Measurements from ENCODE around the gene ACCSL. TPM values are rescaled to one million over a fixed set of nuclear protein-coding genes. Genes with fewer than 3 reads are reported as not detected.

ACCSL gene
- total and polyA plus RNA-seq, 7 donors: 0.01 TPM; not detected in 6

DNA sequence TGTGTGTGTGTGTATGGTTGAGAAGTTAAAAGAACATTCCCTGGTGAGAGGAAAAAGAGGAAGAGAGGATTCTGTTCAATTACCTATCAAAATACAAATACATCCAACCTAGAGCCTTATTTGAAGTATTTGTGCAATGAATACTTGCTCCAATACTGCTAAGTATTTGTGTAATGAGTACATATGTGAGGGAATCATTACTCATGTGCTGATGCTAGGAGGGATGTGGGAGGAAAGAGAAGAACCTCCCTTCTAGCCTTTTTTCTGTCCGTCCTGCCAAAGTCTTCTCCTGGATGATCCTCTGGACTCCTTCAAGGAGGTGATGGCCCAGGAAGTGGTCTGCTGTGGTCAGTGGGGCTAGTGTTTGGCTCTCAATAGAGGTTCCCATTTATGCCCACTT is 36.0 kb upstream of the ACCSL start:
- no peak for ATAC-seq
- intact Hi-C loops (cut with DNase I): no loop called here
- Histone ChIP-seq H3K9me3 (no peaks in the 10 kb centered on the region), H3K4me3 (no peak overlapping the region), H3K36me3 (ENCODE audit: insufficient read depth in 1 of 2, low read depth in 1 of 2) (no peaks in the 10 kb centered on the region), H3K27ac (no peak overlapping the region), H3K4me1 (no peaks in the 10 kb centered on the region), H3K27me3 (ENCODE audit: insufficient read depth in 3 of 3, low read length in 2 of 3) (no peaks in the 10 kb centered on the region)
- DNase-seq: no peak
- 90 to 100% (median 90%) methylated on average over 1 of the region's 1 CpG for WGBS, 3 donors
- TF ChIP-seq, protein P1, sequence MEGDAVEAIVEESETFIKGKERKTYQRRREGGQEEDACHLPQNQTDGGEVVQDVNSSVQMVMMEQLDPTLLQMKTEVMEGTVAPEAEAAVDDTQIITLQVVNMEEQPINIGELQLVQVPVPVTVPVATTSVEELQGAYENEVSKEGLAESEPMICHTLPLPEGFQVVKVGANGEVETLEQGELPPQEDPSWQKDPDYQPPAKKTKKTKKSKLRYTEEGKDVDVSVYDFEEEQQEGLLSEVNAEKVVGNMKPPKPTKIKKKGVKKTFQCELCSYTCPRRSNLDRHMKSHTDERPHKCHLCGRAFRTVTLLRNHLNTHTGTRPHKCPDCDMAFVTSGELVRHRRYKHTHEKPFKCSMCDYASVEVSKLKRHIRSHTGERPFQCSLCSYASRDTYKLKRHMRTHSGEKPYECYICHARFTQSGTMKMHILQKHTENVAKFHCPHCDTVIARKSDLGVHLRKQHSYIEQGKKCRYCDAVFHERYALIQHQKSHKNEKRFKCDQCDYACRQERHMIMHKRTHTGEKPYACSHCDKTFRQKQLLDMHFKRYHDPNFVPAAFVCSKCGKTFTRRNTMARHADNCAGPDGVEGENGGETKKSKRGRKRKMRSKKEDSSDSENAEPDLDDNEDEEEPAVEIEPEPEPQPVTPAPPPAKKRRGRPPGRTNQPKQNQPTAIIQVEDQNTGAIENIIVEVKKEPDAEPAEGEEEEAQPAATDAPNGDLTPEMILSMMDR (IDR thresholded peaks at IDR 0.05): no peak

DNA sequence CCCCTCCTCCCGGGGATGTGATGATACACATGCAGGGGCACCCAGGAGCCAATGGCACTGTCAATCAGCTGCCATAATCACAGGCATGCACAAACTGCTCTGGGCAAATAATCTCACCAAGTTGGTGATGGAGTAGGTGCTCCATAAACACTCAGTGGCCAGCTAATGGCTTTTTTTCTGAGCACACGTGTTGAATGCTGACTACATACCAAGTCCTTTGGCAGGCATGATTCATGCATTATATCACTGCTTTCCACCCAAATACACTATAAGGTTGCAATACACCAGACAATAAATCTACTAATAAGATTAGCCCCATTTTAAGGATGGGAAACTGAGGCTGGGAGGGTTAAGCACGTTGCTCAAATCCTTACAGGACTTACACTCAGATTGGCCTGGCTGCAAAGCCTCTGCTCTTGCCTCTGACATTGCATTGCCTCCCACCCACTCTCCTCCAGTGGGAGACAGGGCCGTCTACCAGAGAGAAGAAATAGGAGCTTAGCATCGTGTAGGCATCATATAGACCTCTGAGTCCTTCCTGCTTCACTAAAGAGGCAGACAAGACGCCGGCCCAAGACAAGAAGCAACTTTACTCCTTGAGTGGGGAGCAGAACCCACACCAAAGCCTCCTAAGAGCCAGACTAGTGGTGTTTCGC is 32.7 kb upstream of the ACCSL start:
- Histone ChIP-seq H3K9me3 (no peaks in the 10 kb centered on the region), H3K4me3 (no peak overlapping the region), H3K27ac (no peak overlapping the region), H3K27me3 (ENCODE audit: insufficient read depth in 3 of 3, low read length in 2 of 3) (no peaks in the 10 kb centered on the region), H3K36me3 (ENCODE audit: insufficient read depth in 1 of 2, low read depth in 1 of 2) (no peaks in the 10 kb centered on the region), H3K4me1 (no peaks in the 10 kb centered on the region)
- no peak for ATAC-seq
- intact Hi-C loops (cut with DNase I): no loop called here
- TF ChIP-seq, protein P1 (IDR thresholded peaks at IDR 0.05): no peak
- WGBS, 3 donors: 71 to 91% (median 83%) methylated on average over 7 to 8 of the region's 8 CpGs
- no peak for DNase-seq

DNA sequence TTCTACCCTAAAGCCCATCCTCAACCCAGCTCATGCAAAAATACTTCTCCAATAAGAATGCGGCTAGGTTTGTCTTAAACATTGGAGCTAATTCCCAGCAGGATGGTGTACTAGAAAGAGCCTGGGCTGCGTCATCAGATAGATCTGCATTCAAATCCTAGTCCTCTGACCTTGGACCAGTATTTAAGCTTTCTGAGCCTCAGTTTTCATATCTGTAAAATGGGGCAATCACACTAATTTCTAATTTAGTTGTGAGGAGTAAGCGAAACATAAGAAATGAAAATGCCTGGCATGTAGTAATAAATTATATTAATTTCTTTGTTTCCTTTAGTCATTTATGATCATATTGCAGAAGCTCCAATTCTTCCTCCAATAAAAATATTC is 32.2 kb upstream of the ACCSL start:
- ATAC-seq (no peak), DNase-seq (no peak)
- H3K27me3 ChIP-seq (ENCODE audit: insufficient read depth in 3 of 3, low read length in 2 of 3): no peaks in the 10 kb centered on the region
- 95 to 97% (median 96%) methylated on average over 3 of the region's 3 CpGs for WGBS, 3 donors
- intact Hi-C loops (cut with DNase I): no loop called here
- TF ChIP-seq, protein P1 (IDR thresholded peaks at IDR 0.05): no peak
- H3K4me1 ChIP-seq: no peaks in the 10 kb centered on the region
- no peak overlapping the region for H3K4me3 ChIP-seq
- H3K9me3 ChIP-seq: no peaks in the 10 kb centered on the region
- H3K36me3 ChIP-seq (ENCODE audit: insufficient read depth in 1 of 2, low read depth in 1 of 2): no peaks in the 10 kb centered on the region
- H3K27ac ChIP-seq: no peak overlapping the region

GRCh38 chr11:44016131-44016530 is 31.6 kb upstream of the ACCSL start:
- no peaks in the 10 kb centered on the region for H3K4me1 ChIP-seq
- no peak overlapping the region for H3K27ac ChIP-seq
- H3K36me3 ChIP-seq (ENCODE audit: insufficient read depth in 1 of 2, low read depth in 1 of 2): no peaks in the 10 kb centered on the region
- DNase-seq (peak; percentile 59 to 78), ATAC-seq (peak; percentile 37 to 64 (median 52))
- no peaks in the 10 kb centered on the region for H3K9me3 ChIP-seq
- no peaks in the 10 kb centered on the region for H3K27me3 ChIP-seq (ENCODE audit: insufficient read depth in 3 of 3, low read length in 2 of 3)
- intact Hi-C loops (cut with DNase I): no loop called here
- TF ChIP-seq, protein P1 (IDR thresholded peaks at IDR 0.05): no peak
- H3K4me3 ChIP-seq: no peak overlapping the region
- WGBS, 3 donors: 14 to 26% (median 17%) methylated on average over 5 of the region's 5 CpGs

Data from psoas muscle (tissue), 8 donors.